NCI-H748 treated with DMSO at 0.1 percent for 48 hours (cell line): ENCODE data around the gene ATIC.
"Not testable (repeated sequence)": the region's sequence is repeated elsewhere in the genome, so short reads cannot be mapped to it uniquely, and the experiment has no call there.

Source experiments
- DNase-seq: peaks from one replicate; lab custom pipeline; 2025; lab: John Stamatoyannopoulos, UW

ATIC gene

GRCh38 chr2:215315301-215315700 lies 3.4 kb downstream of the ATIC start:
- DNase-seq, result no peak

- DNase-seq, result no peak
Observed at GRCh38 chr2:215316336-215316735, 4.5 kb downstream of the ATIC start.

- no peak for DNase-seq
Observed at GRCh38 chr2:215319500-215319899, 7.6 kb downstream of the ATIC start.

- no peak for DNase-seq
Observed at GRCh38 chr2:215320102-215320501, 8.2 kb downstream of the ATIC start.

GRCh38 chr2:215320679-215321078 lies 8.8 kb downstream of the ATIC start:
- DNase-seq, result no peak

- no peak for DNase-seq
Observed at GRCh38 chr2:215324811-215325210, 13.0 kb downstream of the ATIC start.

- DNase-seq, result no peak
Observed at GRCh38 chr2:215328066-215328465, 16.2 kb downstream of the ATIC start.

GRCh38 chr2:215332872-215333595 lies 21.2 kb downstream of the ATIC start:
- no peak for DNase-seq

GRCh38 chr2:215338883-215339679 lies 27.2 kb downstream of the ATIC start:
- no peak for DNase-seq

- DNase-seq, result no peak
Observed at GRCh38 chr2:215347878-215348277, 36.0 kb downstream of the ATIC start.

GRCh38 chr2:215352602-215353001 lies 40.7 kb downstream of the ATIC start:
- no peak for DNase-seq

GRCh38 chr2:215354771-215355695 lies 43.2 kb downstream of the ATIC start:
- no peak for DNase-seq

- no peak for DNase-seq
Observed at GRCh38 chr2:215355801-215356200, 43.9 kb downstream of the ATIC start.

GRCh38 chr2:215356334-215356947 lies 44.6 kb downstream of the ATIC start:
- DNase-seq, result no peak

GRCh38 chr2:215356948-215357461 lies 45.1 kb downstream of the ATIC start:
- no peak for DNase-seq

GRCh38 chr2:215357660-215358059 lies 45.8 kb downstream of the ATIC start:
- DNase-seq, result no peak

- no peak for DNase-seq
Observed at GRCh38 chr2:215358312-215358845, 46.5 kb downstream of the ATIC start.

- DNase-seq, result no peak
Observed at GRCh38 chr2:215358891-215359575, 47.2 kb downstream of the ATIC start.

GRCh38 chr2:215359576-215359922 lies 47.7 kb downstream of the ATIC start:
- DNase-seq, result no peak

- not testable (repeated sequence) for DNase-seq
Observed at GRCh38 chr2:215360059-215360458, 48.2 kb downstream of the ATIC start.

GRCh38 chr2:215360596-215360995 lies 48.7 kb downstream of the ATIC start:
- DNase-seq, result no peak
